Lower leg skin (tissue), 4 donors: ENCODE data around the gene CD55. TPM values are rescaled to one million over a fixed set of nuclear protein-coding genes. Genes with fewer than 3 reads are reported as not detected.

ENCODE experiments used
- DNase-seq, 2 donors: peaks; one replicate each; pipeline ENCODE4 v3.0.0-alpha.2; 2019; ENCODE audit warnings: low spot score in 2 of 2
- H3K4me3 ChIP-seq: fragments of 200-600 bp; sonication (generic); 2 replicates; pipeline ENCODE4 v1.5.1; 2017; ENCODE audit warnings: mild to moderate bottlenecking, low read depth; ENCODE audit not compliant: poor library complexity, severe bottlenecking
- CTCF ChIP-seq, 3 donors: fragments of 450-650 bp; IDR thresholded peaks; one replicate each; pipeline ENCODE4 v1.5.1; 2016; ENCODE audit warnings: antibody characterized with exemption in 3 of 3, mild to moderate bottlenecking in 3 of 3, moderate library complexity in 2 of 3
- POLR2A ChIP-seq, 2 donors: fragments of 450-650 bp; IDR thresholded peaks; one replicate each; pipeline ENCODE4 v1.6.1; 2016 to 2017; ENCODE audit warnings: antibody characterized with exemption in 2 of 2, mild to moderate bottlenecking in 1 of 2, moderate library complexity in 1 of 2
- WGBS, 2 donors: methylation state at CpG; one replicate each; pipeline ENCODE4 v1.1.5; 2018; 5-methylcytosine and 5-hydroxymethylcytosine counted together
- intact Hi-C: fragments of 100-400 bp; cut with DNase I; formaldehyde crosslinking; loops from one replicate; pipeline ENCODE4 v1.15.0; 2023; ENCODE audit warnings: low total_unique reads
- total RNA-seq, 4 donors: library from RNA; depleted of rRNA; stranded (reverse); fragments of >200 nt; gene quantifications; one replicate each; pipeline ENCODE4 v1.1.0, GENCODE V29; 2016

CD55 gene
- total RNA-seq, 4 donors from 2014 or later, result 153 to 260 (median 238) TPM

DNA sequence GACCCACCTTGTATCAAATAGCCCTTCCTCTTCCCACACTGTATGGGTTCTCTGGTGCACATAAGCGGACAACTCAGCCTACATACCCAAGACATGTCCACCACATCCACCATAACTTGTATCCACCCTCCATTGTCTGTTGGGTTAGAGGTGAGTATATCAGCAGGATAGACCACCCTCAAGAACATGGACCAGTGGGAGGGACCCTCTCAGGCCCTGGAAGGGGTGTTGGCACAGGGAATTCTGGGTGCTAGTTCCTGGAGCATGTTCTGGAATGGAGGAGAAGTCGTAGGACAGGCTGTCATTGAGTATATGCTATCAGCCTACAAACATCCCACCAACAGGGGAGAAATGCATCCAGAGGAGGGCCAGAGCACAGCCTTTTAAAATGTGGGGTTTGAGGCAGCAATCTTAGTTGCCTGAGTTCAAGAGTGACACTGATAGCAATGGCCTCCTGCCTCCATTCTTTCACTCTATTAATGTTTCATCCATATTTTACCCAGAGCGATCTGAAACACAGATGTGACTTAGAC is 7.5 kb downstream of the CD55 start:
- TF ChIP-seq POLR2A (IDR thresholded peaks at IDR 0.05) (no peak), CTCF (IDR thresholded peaks at IDR 0.05) (no peak)
- DNase-seq, result no peak
- WGBS, 2 donors, result 96 to 97% methylated on average over 3 of the region's 3 CpGs
- no peak overlapping the region for H3K4me3 ChIP-seq
- intact Hi-C loops, result no loop called here

DNA sequence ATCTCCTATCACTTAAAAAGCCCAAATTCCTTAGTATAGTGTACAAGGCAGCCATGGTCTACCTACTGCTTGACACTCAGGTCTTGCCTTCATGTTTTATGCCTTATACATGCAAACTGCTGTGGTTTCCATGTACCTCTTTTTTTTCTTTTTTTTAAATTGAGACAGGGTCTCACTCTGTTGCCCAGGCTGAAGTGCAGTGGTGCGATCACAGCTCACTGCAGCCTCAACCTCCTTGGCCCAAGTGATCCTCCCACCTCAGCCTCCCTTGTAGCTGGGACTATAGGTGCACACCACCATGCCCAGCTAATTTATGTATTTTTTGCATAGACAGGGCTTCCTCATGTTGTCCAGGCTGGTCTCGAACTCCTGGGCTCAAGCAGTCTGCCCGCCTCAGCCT is 8.0 kb downstream of the CD55 start:
- WGBS, 2 donors, result 100% methylated on average over 3 of the region's 3 CpGs
- DNase-seq, result no peak
- intact Hi-C loops, result no loop called here
- no peak overlapping the region for H3K4me3 ChIP-seq
- TF ChIP-seq POLR2A (IDR thresholded peaks at IDR 0.05) (no peak), CTCF (IDR thresholded peaks at IDR 0.05) (no peak)

GRCh38 chr1:207330011-207330710 is 8.7 kb downstream of the CD55 start:
- H3K4me3 ChIP-seq, result no peak overlapping the region
- intact Hi-C loops, result no loop called here
- DNase-seq, result no peak
- 79 to 83% methylated on average over 5 of the region's 5 CpGs for WGBS, 2 donors
- no peak for TF ChIP-seq POLR2A (IDR thresholded peaks at IDR 0.05)
- TF ChIP-seq CTCF (IDR thresholded peaks at IDR 0.05), result no peak

- DNase-seq, result no peak
- TF ChIP-seq POLR2A (IDR thresholded peaks at IDR 0.05) (no peak), CTCF (IDR thresholded peaks at IDR 0.05) (no peak)
- WGBS, 2 donors, result 75 to 87% methylated on average over 4 of the region's 4 CpGs
These were observed 10.2 kb downstream of the CD55 start for GRCh38 chr1:207331354-207332313.

GRCh38 chr1:207333009-207333600 is 11.6 kb downstream of the CD55 start:
- no peak for DNase-seq
- intact Hi-C loops, result no loop called here
- WGBS, 2 donors, result 68 to 85% methylated on average over 3 of the region's 3 CpGs
- H3K4me3 ChIP-seq, result no peak overlapping the region
- no peak for TF ChIP-seq POLR2A (IDR thresholded peaks at IDR 0.05)
- TF ChIP-seq CTCF (IDR thresholded peaks at IDR 0.05), result no peak

More at GRCh38 chr1:207331354-207332313, 10.2 kb downstream of the CD55 start:
- no peak overlapping the region for H3K4me3 ChIP-seq
- intact Hi-C loops, result no loop called here
